ENCODE results near the gene PIRT.

Gene PIRT

DNA sequence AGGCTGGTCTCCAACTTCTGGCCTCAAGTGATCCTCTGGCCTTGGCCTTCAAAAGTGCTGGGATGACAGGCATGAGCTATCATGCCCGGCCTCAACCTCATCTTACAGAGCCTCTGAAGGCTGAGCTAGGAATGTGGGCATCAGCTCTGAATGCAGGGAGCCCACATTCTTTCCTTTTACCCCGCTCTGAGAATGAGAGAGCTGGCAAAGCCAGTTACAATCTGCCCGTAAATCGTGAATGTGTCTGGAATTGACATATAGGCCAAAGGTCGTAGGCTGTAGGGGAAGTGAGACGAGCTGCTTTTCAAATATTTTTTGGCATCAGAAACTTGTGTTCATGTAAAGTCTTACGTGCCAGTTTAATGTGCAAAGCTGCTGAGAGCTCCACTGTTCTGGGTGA, 38.5 kb downstream of the PIRT start:
- no peak overlapping the region for H3K9ac ChIP-seq (ENCODE audit: low read length)
- H3K4me3 ChIP-seq (ENCODE audit: low read length) = no peak overlapping the region
- peaks cover 5% of the 10 kb centered on the region for H3K4me1 ChIP-seq (ENCODE audit: control insufficient read depth, low read depth, low read length)
- H3K9me3 ChIP-seq (ENCODE audit: control insufficient read depth, low read depth, low read length) = no peaks in the 10 kb centered on the region
- H3K27me3 ChIP-seq (ENCODE audit: control insufficient read depth, insufficient read depth, low read length) = no peaks in the 10 kb centered on the region
- H3K27ac ChIP-seq (ENCODE audit: low read length) = no peak overlapping the region
- no peaks in the 10 kb centered on the region for H3K36me3 ChIP-seq (ENCODE audit: control insufficient read depth, low read depth, low read length)

DNA sequence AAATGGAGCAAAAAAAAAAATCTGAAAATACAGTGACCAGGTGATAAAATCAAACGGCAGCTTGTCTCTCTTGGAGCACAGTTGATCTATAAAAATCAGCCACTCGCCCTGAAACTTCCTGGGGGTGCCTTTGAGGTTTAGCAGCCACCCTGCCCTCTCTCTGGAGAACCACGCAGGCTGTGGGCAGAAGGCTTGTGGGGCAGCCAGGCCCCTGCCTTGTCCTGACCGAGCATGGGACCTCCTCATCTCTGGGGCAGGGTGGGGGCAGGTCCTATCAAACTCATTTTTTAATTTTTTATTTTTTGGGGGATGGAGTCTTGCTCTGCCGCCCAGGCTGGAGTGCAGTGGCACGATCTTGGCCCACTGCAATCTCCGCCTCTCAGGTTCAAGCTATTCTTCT, 39.0 kb downstream of the PIRT start:
- Histone ChIP-seq H3K36me3 (ENCODE audit: control insufficient read depth, low read depth, low read length) (no peaks in the 10 kb centered on the region), H3K27ac (ENCODE audit: low read length) (no peak overlapping the region), H3K27me3 (ENCODE audit: control insufficient read depth, insufficient read depth, low read length) (no peaks in the 10 kb centered on the region), H3K9ac (ENCODE audit: low read length) (no peak overlapping the region), H3K4me1 (ENCODE audit: control insufficient read depth, low read depth, low read length) (peaks cover 3% of the 10 kb centered on the region), H3K4me3 (ENCODE audit: low read length) (no peak overlapping the region), H3K9me3 (ENCODE audit: control insufficient read depth, low read depth, low read length) (no peaks in the 10 kb centered on the region)

DNA sequence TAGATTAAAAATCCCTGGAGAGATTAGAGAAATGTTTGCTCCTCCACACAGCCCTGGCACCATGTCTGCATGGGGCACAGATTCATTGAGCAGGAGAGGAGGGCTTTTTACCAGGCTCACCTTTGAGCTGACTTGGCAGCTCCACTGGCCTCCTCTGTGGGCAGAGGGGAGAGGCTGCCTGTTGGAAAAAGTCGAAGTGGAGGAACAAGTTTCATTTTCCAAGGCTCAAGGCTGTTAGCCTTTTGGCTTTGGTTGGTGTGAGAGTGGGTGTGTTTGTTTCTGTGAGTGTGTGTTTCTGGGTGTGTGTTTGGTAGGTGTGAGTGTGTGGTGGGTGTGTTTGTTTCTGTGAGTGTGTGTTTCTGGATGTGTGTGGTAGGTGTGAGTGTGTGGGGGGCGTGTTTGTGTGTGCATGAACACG, 39.5 kb downstream of the PIRT start:
- H3K27me3 ChIP-seq (ENCODE audit: control insufficient read depth, insufficient read depth, low read length) = no peaks in the 10 kb centered on the region
- H3K36me3 ChIP-seq (ENCODE audit: control insufficient read depth, low read depth, low read length) = no peaks in the 10 kb centered on the region
- peaks cover 3% of the 10 kb centered on the region for H3K4me1 ChIP-seq (ENCODE audit: control insufficient read depth, low read depth, low read length)

DNA sequence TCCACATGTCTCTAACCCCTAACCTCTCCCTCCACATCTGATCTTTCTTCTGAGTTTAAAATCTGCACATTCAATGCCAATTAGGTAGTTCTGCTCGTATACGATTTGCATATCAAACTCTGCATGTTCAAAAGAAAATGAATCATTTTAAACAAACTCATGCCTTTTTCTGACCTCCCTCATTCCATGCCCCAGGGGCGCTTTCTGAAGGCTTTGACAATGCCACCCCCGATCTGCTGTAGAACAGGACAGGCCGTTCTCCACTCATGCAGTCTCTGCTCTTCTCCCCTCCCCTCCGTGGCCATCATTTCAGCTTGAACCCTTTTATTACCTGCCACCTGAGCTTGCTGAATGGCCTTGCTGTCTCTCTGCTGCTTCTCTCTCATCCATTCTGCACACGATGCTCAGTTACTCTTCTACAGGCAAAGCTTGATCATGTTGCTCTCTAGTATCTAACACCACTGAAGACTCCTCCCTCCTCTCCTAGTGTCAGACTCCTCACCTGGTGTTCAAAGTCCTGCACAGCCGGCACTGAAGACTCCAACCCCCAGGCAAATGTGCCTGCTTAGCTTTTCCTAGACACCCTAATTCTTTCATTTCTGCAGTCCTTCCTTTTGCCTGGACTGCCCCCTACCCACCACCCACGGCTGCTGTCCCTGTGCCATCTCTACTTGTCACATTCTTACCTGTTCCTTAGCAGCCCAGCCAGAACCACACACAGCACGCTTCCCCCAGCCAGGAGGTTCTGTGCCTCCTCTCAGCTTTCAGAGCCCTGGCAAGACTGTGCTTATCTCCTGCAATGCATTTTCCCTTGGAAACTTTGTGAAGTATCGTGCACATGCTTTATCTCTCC, 40.2 kb downstream of the PIRT start:
- peaks cover 3% of the 10 kb centered on the region for H3K4me1 ChIP-seq (ENCODE audit: control insufficient read depth, low read depth, low read length)
- no peaks in the 10 kb centered on the region for H3K36me3 ChIP-seq (ENCODE audit: control insufficient read depth, low read depth, low read length)
- H3K9ac ChIP-seq (ENCODE audit: low read length) = no peak overlapping the region
- H3K27ac ChIP-seq (ENCODE audit: low read length) = no peak overlapping the region
- H3K4me3 ChIP-seq (ENCODE audit: low read length) = no peak overlapping the region
- no peaks in the 10 kb centered on the region for H3K27me3 ChIP-seq (ENCODE audit: control insufficient read depth, insufficient read depth, low read length)
- H3K9me3 ChIP-seq (ENCODE audit: control insufficient read depth, low read depth, low read length) = no peaks in the 10 kb centered on the region

More for the DNA sequence above, 39.5 kb downstream of the PIRT start:
- H3K9ac ChIP-seq (ENCODE audit: low read length) = no peak overlapping the region
- no peak overlapping the region for H3K27ac ChIP-seq (ENCODE audit: low read length)
- H3K4me3 ChIP-seq (ENCODE audit: low read length) = no peak overlapping the region
- H3K9me3 ChIP-seq (ENCODE audit: control insufficient read depth, low read depth, low read length) = no peaks in the 10 kb centered on the region

DNA sequence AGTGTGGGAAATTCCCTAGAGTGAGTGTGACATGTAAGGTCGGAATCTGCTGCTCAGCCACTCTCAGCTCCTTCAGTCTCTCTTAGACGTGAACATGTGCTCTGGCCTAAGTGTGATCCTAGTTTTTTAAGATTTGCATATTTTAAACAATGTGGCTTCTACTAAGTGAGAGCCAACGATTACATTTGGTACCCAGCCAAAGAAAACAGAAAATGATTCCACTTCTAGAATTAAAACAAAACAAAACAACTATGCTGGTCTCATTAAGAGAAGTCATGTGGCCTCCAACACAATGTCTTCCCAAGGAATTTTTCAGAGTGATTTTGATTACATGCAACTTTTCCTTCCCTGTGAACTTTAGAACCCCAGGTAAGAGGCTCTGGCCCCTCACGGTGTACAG, 44.1 kb downstream of the PIRT start:
- Histone ChIP-seq H3K4me1 (ENCODE audit: control insufficient read depth, low read depth, low read length) (peaks cover 3% of the 10 kb centered on the region), H3K27ac (ENCODE audit: low read length) (no peak overlapping the region), H3K36me3 (ENCODE audit: control insufficient read depth, low read depth, low read length) (no peaks in the 10 kb centered on the region), H3K9me3 (ENCODE audit: control insufficient read depth, low read depth, low read length) (no peaks in the 10 kb centered on the region), H3K27me3 (ENCODE audit: control insufficient read depth, insufficient read depth, low read length) (no peaks in the 10 kb centered on the region), H3K4me3 (ENCODE audit: low read length) (no peak overlapping the region), H3K9ac (ENCODE audit: low read length) (no peak overlapping the region)

DNA sequence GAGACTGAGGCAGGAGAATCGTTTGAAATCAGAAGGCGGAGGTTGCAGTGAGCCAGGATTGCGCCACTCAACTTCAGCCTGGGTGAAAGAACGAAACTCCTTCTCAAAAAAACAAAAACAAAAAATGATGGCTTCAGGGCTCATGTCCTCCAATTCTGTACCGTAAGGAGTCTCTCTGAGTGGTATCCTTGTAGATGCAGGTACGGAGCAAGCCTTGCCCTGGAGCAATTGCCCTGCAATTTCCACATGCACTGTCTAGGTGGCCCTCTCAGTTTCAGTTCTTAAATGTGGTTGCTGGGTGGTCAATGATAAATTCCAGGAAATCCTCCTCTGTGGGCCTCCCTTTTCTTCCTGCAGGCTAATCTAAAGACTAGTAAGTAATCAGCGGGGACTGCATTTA, 44.6 kb downstream of the PIRT start:
- Histone ChIP-seq H3K9me3 (ENCODE audit: control insufficient read depth, low read depth, low read length) (no peaks in the 10 kb centered on the region), H3K9ac (ENCODE audit: low read length) (no peak overlapping the region), H3K27ac (ENCODE audit: low read length) (no peak overlapping the region), H3K4me3 (ENCODE audit: low read length) (no peak overlapping the region), H3K36me3 (ENCODE audit: control insufficient read depth, low read depth, low read length) (no peaks in the 10 kb centered on the region), H3K27me3 (ENCODE audit: control insufficient read depth, insufficient read depth, low read length) (no peaks in the 10 kb centered on the region), H3K4me1 (ENCODE audit: control insufficient read depth, low read depth, low read length) (peaks cover 3% of the 10 kb centered on the region)

DNA sequence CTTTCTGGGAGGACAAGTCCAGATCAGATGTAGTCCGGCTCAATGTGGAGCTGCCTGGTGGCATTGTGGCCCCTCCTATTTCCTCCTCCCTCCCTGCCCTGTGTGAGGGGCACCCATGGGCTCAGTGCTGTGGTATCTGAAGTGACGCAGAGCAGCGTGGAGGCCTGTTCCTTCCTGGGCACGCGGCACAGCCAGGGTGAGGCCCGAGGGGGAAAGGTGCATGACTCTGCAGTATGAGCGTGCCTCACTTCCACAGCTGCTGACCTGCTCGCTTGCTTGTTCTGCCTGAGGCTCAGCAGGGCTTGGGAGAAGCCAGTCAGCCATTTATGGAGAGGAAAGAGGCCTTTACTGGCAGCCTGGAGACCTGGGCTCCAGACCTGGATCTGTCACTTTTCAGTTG, 45.7 kb downstream of the PIRT start:
- Histone ChIP-seq H3K4me3 (ENCODE audit: low read length) (no peak overlapping the region), H3K36me3 (ENCODE audit: control insufficient read depth, low read depth, low read length) (no peaks in the 10 kb centered on the region), H3K9ac (ENCODE audit: low read length) (no peak overlapping the region), H3K27ac (ENCODE audit: low read length) (no peak overlapping the region), H3K27me3 (ENCODE audit: control insufficient read depth, insufficient read depth, low read length) (no peaks in the 10 kb centered on the region), H3K4me1 (ENCODE audit: control insufficient read depth, low read depth, low read length) (no peaks in the 10 kb centered on the region), H3K9me3 (ENCODE audit: control insufficient read depth, low read depth, low read length) (no peaks in the 10 kb centered on the region)

DNA sequence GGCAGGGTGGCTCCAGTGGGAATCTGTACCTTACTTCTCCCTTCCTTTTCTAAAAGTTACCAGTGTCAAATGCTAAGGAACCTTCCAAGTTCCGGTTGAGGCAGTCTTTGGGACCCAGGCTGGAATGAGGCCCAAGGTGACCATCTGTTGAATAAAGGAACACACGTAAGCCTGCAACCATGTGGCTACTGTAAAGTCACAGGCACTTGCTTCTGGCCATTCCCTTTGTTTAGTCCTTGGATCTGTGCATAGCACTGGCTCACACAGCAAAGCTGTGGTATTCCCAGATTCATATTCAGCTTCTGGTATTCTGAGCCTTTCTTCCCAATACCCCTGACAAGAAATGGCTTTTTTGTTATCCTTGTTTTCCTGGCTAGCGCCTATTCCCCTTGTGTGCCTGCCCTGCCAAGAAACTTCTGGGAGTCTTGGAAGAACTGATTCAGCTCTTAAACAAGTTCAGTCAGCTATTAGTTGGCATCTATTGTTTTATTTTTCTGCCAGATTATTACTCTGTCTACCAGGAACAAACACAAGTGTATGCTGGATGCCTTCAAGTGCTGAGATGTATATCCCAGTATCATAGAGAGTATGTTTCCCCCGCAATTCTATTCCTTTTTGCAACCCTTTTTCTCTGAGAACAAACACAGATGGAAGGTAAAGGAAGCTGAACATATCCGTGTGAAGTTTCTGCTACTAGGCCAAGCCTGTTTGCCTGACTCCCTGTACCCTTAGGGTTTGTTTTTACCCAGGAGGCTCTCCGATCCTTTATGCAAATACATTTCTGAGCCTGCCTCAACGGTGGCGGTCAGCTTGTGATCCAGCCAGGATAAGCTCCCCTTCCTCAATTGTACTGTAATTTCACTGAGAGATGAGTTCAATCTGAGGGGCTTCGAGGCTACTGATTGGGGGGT, 47.1 kb downstream of the PIRT start:
- no peak overlapping the region for H3K9ac ChIP-seq (ENCODE audit: low read length)
- H3K27ac ChIP-seq (ENCODE audit: low read length) = no peak overlapping the region

DNA sequence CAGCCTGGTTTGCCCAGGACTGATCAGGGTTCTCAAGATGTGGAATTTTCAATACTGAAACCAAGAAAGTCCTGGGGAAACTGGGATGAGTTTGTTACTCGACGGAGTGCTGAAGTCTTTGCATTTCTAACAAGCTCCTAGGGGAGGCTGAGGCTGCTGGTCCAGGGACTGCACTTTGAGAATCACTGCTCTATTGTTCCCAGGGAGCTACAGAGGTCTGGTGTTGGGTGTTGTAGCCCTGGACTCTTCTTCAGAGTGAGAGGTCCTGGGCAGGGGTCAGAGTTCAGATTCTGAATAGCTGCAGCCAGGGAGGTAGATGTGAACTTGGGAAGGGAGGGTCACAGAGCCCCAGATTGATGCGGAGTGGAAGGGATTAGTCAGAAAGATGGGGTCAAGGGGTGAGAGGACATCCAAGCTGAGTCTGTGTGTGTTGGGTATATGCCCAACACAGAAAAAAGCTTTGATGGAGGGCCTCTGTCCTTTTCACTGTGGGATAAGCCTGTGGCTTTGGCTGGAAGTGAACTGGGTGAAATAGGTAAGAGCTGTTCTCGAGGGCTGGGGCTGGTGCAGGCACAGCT, 48.1 kb downstream of the PIRT start:
- Histone ChIP-seq H3K36me3 (ENCODE audit: control insufficient read depth, low read depth, low read length) (no peaks in the 10 kb centered on the region), H3K4me1 (ENCODE audit: control insufficient read depth, low read depth, low read length) (peaks cover 6% of the 10 kb centered on the region), H3K4me3 (ENCODE audit: low read length) (no peak overlapping the region), H3K27me3 (ENCODE audit: control insufficient read depth, insufficient read depth, low read length) (no peaks in the 10 kb centered on the region), H3K9me3 (ENCODE audit: control insufficient read depth, low read depth, low read length) (no peaks in the 10 kb centered on the region), H3K27ac (ENCODE audit: low read length) (no peak overlapping the region), H3K9ac (ENCODE audit: low read length) (no peak overlapping the region)

More for the DNA sequence above, 47.1 kb downstream of the PIRT start:
- Histone ChIP-seq H3K9me3 (ENCODE audit: control insufficient read depth, low read depth, low read length) (no peaks in the 10 kb centered on the region), H3K4me3 (ENCODE audit: low read length) (no peak overlapping the region), H3K36me3 (ENCODE audit: control insufficient read depth, low read depth, low read length) (no peaks in the 10 kb centered on the region), H3K4me1 (ENCODE audit: control insufficient read depth, low read depth, low read length) (no peaks in the 10 kb centered on the region), H3K27me3 (ENCODE audit: control insufficient read depth, insufficient read depth, low read length) (no peaks in the 10 kb centered on the region)

DNA sequence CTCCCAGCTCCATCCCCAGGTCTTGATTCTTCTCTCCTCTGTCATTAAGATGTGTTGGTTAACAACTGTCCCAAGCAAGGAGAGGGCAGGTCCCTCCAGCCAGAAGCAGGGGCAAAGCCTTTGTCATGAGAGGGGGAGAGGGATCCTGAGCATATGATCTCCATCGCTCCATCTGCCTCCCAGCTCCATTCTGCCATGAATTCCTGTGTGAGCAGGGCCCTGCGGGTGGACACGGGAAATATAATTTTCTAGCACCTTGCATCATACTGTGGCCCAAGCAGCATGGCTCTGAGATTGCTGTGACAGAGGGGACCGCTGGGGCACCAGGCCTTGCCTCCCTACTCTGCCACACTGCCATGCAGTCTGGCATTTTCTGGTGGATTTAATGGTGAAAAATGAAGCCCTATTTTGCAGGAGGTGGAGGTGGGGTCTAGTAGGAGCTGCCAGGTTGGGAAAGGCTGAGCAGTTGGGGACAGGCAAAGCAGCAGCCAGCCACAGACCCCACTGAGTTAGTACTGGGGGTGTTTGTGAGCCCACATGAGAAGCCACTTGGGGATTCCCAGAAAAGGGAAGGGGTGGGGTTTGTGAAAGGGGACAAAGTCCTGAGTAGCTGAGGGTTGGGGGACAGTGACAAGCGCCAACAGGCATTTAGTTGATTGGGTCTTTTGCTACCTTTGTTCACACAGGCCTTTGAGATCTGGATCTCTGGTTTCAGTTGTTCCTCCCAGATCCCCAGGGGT, 50.4 kb downstream of the PIRT start:
- Histone ChIP-seq H3K9ac (ENCODE audit: low read length) (no peak overlapping the region), H3K36me3 (ENCODE audit: control insufficient read depth, low read depth, low read length) (no peaks in the 10 kb centered on the region), H3K27me3 (ENCODE audit: control insufficient read depth, insufficient read depth, low read length) (no peaks in the 10 kb centered on the region), H3K9me3 (ENCODE audit: control insufficient read depth, low read depth, low read length) (no peaks in the 10 kb centered on the region), H3K4me3 (ENCODE audit: low read length) (no peak overlapping the region), H3K4me1 (ENCODE audit: control insufficient read depth, low read depth, low read length) (peaks cover 16% of the 10 kb centered on the region), H3K27ac (ENCODE audit: low read length) (no peak overlapping the region)

DNA sequence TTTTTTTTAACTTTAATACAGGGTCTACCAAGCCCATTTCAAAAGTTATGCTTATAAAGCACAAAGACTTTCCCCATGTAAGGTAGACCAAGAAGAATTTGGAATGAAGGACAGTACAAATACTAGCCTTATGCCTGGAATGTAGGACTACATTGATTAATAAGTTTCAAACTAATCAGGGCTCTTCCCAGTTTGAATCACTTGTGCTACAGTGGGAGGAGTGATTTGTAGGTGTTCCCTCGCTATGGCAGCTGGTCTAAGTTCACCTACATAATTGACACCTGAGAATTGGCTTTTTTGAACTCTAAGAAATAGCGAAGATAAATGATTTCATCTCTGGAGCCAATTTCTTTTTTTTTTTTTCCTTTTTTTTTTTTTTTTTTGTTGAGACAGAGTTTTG, 52.6 kb downstream of the PIRT start:
- Histone ChIP-seq H3K27ac (ENCODE audit: low read length) (no peak overlapping the region), H3K36me3 (ENCODE audit: control insufficient read depth, low read depth, low read length) (no peaks in the 10 kb centered on the region), H3K4me3 (ENCODE audit: low read length) (no peak overlapping the region), H3K4me1 (ENCODE audit: control insufficient read depth, low read depth, low read length) (peaks cover 16% of the 10 kb centered on the region), H3K9ac (ENCODE audit: low read length) (no peak overlapping the region), H3K9me3 (ENCODE audit: control insufficient read depth, low read depth, low read length) (no peaks in the 10 kb centered on the region), H3K27me3 (ENCODE audit: control insufficient read depth, insufficient read depth, low read length) (no peaks in the 10 kb centered on the region)
